HAP-1 (cell line): ENCODE data around the gene MKI67.
A peak's percentile ranks its signal among the peaks of the same experiment; 100 is the strongest.
"Not testable (repeated sequence)": the region's sequence is repeated elsewhere in the genome, so short reads cannot be mapped to it uniquely, and the experiment has no call there.

Source experiments
- DNase-seq, 2 experiments: peaks; one replicate each; pipeline ENCODE4 v3.0.0-alpha.2; 2016 to 2020; ENCODE audit warnings: low spot score in 2 of 2
- H3K27me3 ChIP-seq: fragments of 250-450 bp; sonication (Bioruptor Pico); 2 replicates; pipeline ENCODE4 v1.5.1; 2020; ENCODE audit warnings: low read depth, mild to moderate bottlenecking, moderate library complexity
- H3K36me3 ChIP-seq: fragments of 250-450 bp; sonication (Bioruptor Pico); replicated peaks from 2 replicates; pipeline ENCODE4 v1.5.1; 2020; ENCODE audit warnings: mild to moderate bottlenecking
- H3K4me1 ChIP-seq: fragments of 250-450 bp; sonication (Bioruptor Pico); 2 replicates; pipeline ENCODE4 v1.5.1; 2020; ENCODE audit warnings: mild to moderate bottlenecking
- H3K4me3 ChIP-seq: fragments of 250-450 bp; sonication (Bioruptor Pico); 2 replicates; pipeline ENCODE4 v1.5.1; 2020; ENCODE audit warnings: mild to moderate bottlenecking, moderate library complexity
- H3K9me3 ChIP-seq: fragments of 250-450 bp; sonication (Bioruptor Pico); 2 replicates; pipeline ENCODE4 v1.5.1; 2020; ENCODE audit warnings: mild to moderate bottlenecking, moderate library complexity
- in situ Hi-C: fragments of 300-500 bp; cut with MboI; formaldehyde crosslinking; loops from 3 replicates; pipeline ENCODE4 v1.14.3; 2020; ENCODE audit warnings: low sequenced_read_pairs, inconsistent platforms, mixed read lengths

The MKI67 gene

GRCh38 chr10:128158021-128158795, 32.0 kb upstream of the MKI67 start:
- no peak for DNase-seq
- in situ Hi-C loops: no loop called here
- H3K36me3 ChIP-seq: no peaks in the 10 kb centered on the region
- no peaks in the 10 kb centered on the region for H3K9me3 ChIP-seq
- H3K4me1 ChIP-seq: no peaks in the 10 kb centered on the region
- H3K27me3 ChIP-seq: no peaks in the 10 kb centered on the region
- H3K4me3 ChIP-seq: no peak overlapping the region

- H3K4me1 ChIP-seq: no peaks in the 10 kb centered on the region
- in situ Hi-C loops: no loop called here
- H3K9me3 ChIP-seq: no peaks in the 10 kb centered on the region
- H3K4me3 ChIP-seq: no peak overlapping the region
- no peak for DNase-seq
- no peaks in the 10 kb centered on the region for H3K36me3 ChIP-seq
- H3K27me3 ChIP-seq: no peaks in the 10 kb centered on the region
Measured at GRCh38 chr10:128156999-128157755, 31.0 kb upstream of the MKI67 start.

- Histone ChIP-seq H3K9me3 (no peaks in the 10 kb centered on the region), H3K27me3 (no peaks in the 10 kb centered on the region), H3K4me3 (no peak overlapping the region), H3K4me1 (no peaks in the 10 kb centered on the region), H3K36me3 (no peaks in the 10 kb centered on the region)
- no peak for DNase-seq
- in situ Hi-C loops: no loop called here
Measured at GRCh38 chr10:128152741-128153580, 26.7 kb upstream of the MKI67 start.

- H3K27me3 ChIP-seq: no peaks in the 10 kb centered on the region
- no peaks in the 10 kb centered on the region for H3K4me1 ChIP-seq
- no peaks in the 10 kb centered on the region for H3K9me3 ChIP-seq
- in situ Hi-C loops: no loop called here
- DNase-seq: no peak
- no peaks in the 10 kb centered on the region for H3K36me3 ChIP-seq
- H3K4me3 ChIP-seq: no peak overlapping the region
Measured at GRCh38 chr10:128151031-128151430, 24.8 kb upstream of the MKI67 start.

- no peaks in the 10 kb centered on the region for H3K27me3 ChIP-seq
- in situ Hi-C loops: no loop called here
- H3K4me3 ChIP-seq: peak overlapping the region; percentile 48
- no peak for DNase-seq
- H3K4me1 ChIP-seq: no peaks in the 10 kb centered on the region
- no peaks in the 10 kb centered on the region for H3K36me3 ChIP-seq
- H3K9me3 ChIP-seq: no peaks in the 10 kb centered on the region
Measured at GRCh38 chr10:128150561-128150960, 24.3 kb upstream of the MKI67 start.

GRCh38 chr10:128150045-128150493, 23.8 kb upstream of the MKI67 start:
- peak overlapping the region; percentile 48 for H3K4me3 ChIP-seq
- no peaks in the 10 kb centered on the region for H3K9me3 ChIP-seq
- H3K27me3 ChIP-seq: no peaks in the 10 kb centered on the region
- no peaks in the 10 kb centered on the region for H3K36me3 ChIP-seq
- no peaks in the 10 kb centered on the region for H3K4me1 ChIP-seq
- DNase-seq: peak; percentile 62 to 88
- in situ Hi-C loops: no loop called here

GRCh38 chr10:128149267-128150014, 23.2 kb upstream of the MKI67 start:
- in situ Hi-C loops: loop anchor here (25.0 kb wide), 1 partner anchor 1813 kb away; the partner anchor contains the start of gene EBF3
- H3K36me3 ChIP-seq: no peaks in the 10 kb centered on the region
- DNase-seq: no peak
- no peaks in the 10 kb centered on the region for H3K4me1 ChIP-seq
- no peaks in the 10 kb centered on the region for H3K9me3 ChIP-seq
- no peak overlapping the region for H3K4me3 ChIP-seq
- H3K27me3 ChIP-seq: no peaks in the 10 kb centered on the region

- H3K9me3 ChIP-seq: no peaks in the 10 kb centered on the region
- no peaks in the 10 kb centered on the region for H3K27me3 ChIP-seq
- DNase-seq: no peak
- H3K4me1 ChIP-seq: no peaks in the 10 kb centered on the region
- no peaks in the 10 kb centered on the region for H3K36me3 ChIP-seq
- no peak overlapping the region for H3K4me3 ChIP-seq
- in situ Hi-C loops: loop anchor here (25.0 kb wide), 1 partner anchor 1815 kb away; the partner anchor contains the start of gene EBF3
Measured at GRCh38 chr10:128147669-128148068, 21.4 kb upstream of the MKI67 start.

GRCh38 chr10:128147064-128147463, 20.8 kb upstream of the MKI67 start:
- H3K27me3 ChIP-seq: no peaks in the 10 kb centered on the region
- no peak for DNase-seq
- no peaks in the 10 kb centered on the region for H3K9me3 ChIP-seq
- in situ Hi-C loops: loop anchor here (25.0 kb wide), 1 partner anchor 1815 kb away; the partner anchor contains the start of gene EBF3
- no peaks in the 10 kb centered on the region for H3K4me1 ChIP-seq
- no peaks in the 10 kb centered on the region for H3K36me3 ChIP-seq
- H3K4me3 ChIP-seq: no peak overlapping the region

GRCh38 chr10:128144547-128144946, 18.3 kb upstream of the MKI67 start:
- H3K36me3 ChIP-seq: no peaks in the 10 kb centered on the region
- no peak overlapping the region for H3K4me3 ChIP-seq
- no peak for DNase-seq
- H3K4me1 ChIP-seq: no peaks in the 10 kb centered on the region
- H3K27me3 ChIP-seq: no peaks in the 10 kb centered on the region
- no peaks in the 10 kb centered on the region for H3K9me3 ChIP-seq
- in situ Hi-C loops: loop anchor here (25.0 kb wide), 1 partner anchor 1818 kb away; the partner anchor contains the start of gene EBF3

GRCh38 chr10:128143531-128143930, 17.3 kb upstream of the MKI67 start:
- no peak for DNase-seq
- Histone ChIP-seq H3K4me1 (no peaks in the 10 kb centered on the region), H3K9me3 (no peaks in the 10 kb centered on the region), H3K36me3 (no peaks in the 10 kb centered on the region), H3K4me3 (no peak overlapping the region), H3K27me3 (no peaks in the 10 kb centered on the region)
- in situ Hi-C loops: loop anchor here (25.0 kb wide), 1 partner anchor 1819 kb away; the partner anchor contains the start of gene EBF3

- H3K4me3 ChIP-seq: no peak overlapping the region
- in situ Hi-C loops: loop anchor here (25.0 kb wide), 1 partner anchor 1822 kb away; the partner anchor contains the start of gene EBF3
- no peaks in the 10 kb centered on the region for H3K9me3 ChIP-seq
Measured at GRCh38 chr10:128140425-128140824, 14.2 kb upstream of the MKI67 start.

GRCh38 chr10:128138429-128138828, 12.2 kb upstream of the MKI67 start:
- H3K9me3 ChIP-seq, H3K4me3 ChIP-seq, H3K4me1 ChIP-seq, H3K27me3 ChIP-seq, H3K36me3 ChIP-seq, DNase-seq: not testable (repeated sequence)
- in situ Hi-C loops: loop anchor here (25.0 kb wide), 1 partner anchor 1824 kb away; the partner anchor contains the start of gene EBF3

More at GRCh38 chr10:128140425-128140824, 14.2 kb upstream of the MKI67 start:
- no peaks in the 10 kb centered on the region for H3K4me1 ChIP-seq
- no peaks in the 10 kb centered on the region for H3K36me3 ChIP-seq
- no peaks in the 10 kb centered on the region for H3K27me3 ChIP-seq
- DNase-seq: no peak
